H1 (cell line): Measurements from ENCODE around the gene BICD1. TPM values are rescaled to one million over a fixed set of nuclear protein-coding genes. Genes with fewer than 3 reads are reported as not detected.

Experiments
- CBX5 ChIP-seq: fragments of 300-800, 300-1000 bp; sonication (generic); IDR thresholded peaks from 2 replicates; pipeline ENCODE4 v1.7.1; 2016; ENCODE audit warnings: antibody characterized with exemption, low read length, low read depth
- EP300 ChIP-seq, 2 experiments: IDR thresholded peaks; 1 replicate in 1 of 2; 2 replicates in 1 of 2; pipeline ENCODE4 v1.6.1; 2011 to 2012; ENCODE audit warnings: low read depth in 2 of 2, low read length in 2 of 2, mild to moderate bottlenecking in 2 of 2, borderline replicate concordance in 1 of 2, inconsistent platforms in 1 of 2, moderate library complexity in 1 of 2
- GTF2F1 ChIP-seq: IDR thresholded peaks from 2 replicates; pipeline ENCODE4 v1.6.1; 2012; ENCODE audit warnings: low read depth, low read length, improper control_type of control experiment, borderline replicate concordance
- KDM4A ChIP-seq: IDR thresholded peaks from one replicate; pipeline ENCODE4 v1.7.1; 2012; ENCODE audit warnings: low read depth, mild to moderate bottlenecking, moderate library complexity, low read length, inconsistent platforms; ENCODE audit not compliant: severe bottlenecking
- KDM5A ChIP-seq: fragments of 200-600 bp; IDR thresholded peaks from 2 replicates; pipeline ENCODE4 v1.7.1; 2012; ENCODE audit warnings: mild to moderate bottlenecking, low read length, inconsistent platforms, mixed read lengths
- SIRT6 ChIP-seq: IDR thresholded peaks from one replicate; pipeline ENCODE4 v1.7.1; 2012; ENCODE audit warnings: low read length, inconsistent platforms
- SIX5 ChIP-seq: IDR thresholded peaks from 2 replicates; pipeline ENCODE4 v1.6.1; 2011; ENCODE audit warnings: mild to moderate bottlenecking, low read depth, low read length
- TAF7 ChIP-seq: optimal IDR thresholded peaks from 2 replicates; pipeline ENCODE3; 2011; ENCODE audit warnings: low read depth, mild to moderate bottlenecking, inconsistent platforms, low read length, moderate library complexity, borderline replicate concordance
- TBP ChIP-seq: IDR thresholded peaks from 2 replicates; pipeline ENCODE4 v1.6.1; 2011; ENCODE audit warnings: low read depth, low read length, improper control_type of control experiment
- polyA plus RNA-seq, 7 experiments: library from polyadenylated mRNA; depleted of rRNA in 3 of 7; stranded (reverse) in 5 of 7; unstranded in 2 of 7; fragments of >200 nt in 5 of 7; fragments of 200-250 nt in 2 of 7; gene quantifications; 1 replicate in 5 of 7; 2 replicates in 1 of 7; 4 replicates in 1 of 7; pipeline versions ENCODE4 v1.2.1 to v1.2.3, GENCODE V29; 2011 to 2013; ENCODE audit warnings: missing spikeins in 2 of 7, mixed read lengths in 2 of 7
- total RNA-seq: library from RNA; stranded (reverse); fragmentation: NEBNext Ultra II Directional; extraction: Animal tissue kit (Norgen Biotek cat#: 25700); gene quantifications from 2 replicates; pipeline ENCODE4 v1.2.1, GENCODE V29; 2021
- TF ChIP-seq, protein P1 (sequence below), 3 experiments: IDR thresholded peaks; 1 replicate in 2 of 3; 2 replicates in 1 of 3; pipeline versions ENCODE4 v1.5.1 to v1.6.1; 2011; ENCODE audit warnings: low read length in 3 of 3, mild to moderate bottlenecking in 3 of 3, inconsistent platforms in 2 of 3, low read depth in 1 of 3, moderate library complexity in 1 of 3; ENCODE audit not compliant: insufficient read depth in 1 of 3; ENCODE audit errors: control extremely low read depth in 1 of 3

The BICD1 gene
- total and polyA plus RNA-seq, 2 of the 8 experiments (the other 6 are each of a cell fraction or from before 2014, with no cell fraction given) = 34.1 to 58.4 TPM

DNA sequence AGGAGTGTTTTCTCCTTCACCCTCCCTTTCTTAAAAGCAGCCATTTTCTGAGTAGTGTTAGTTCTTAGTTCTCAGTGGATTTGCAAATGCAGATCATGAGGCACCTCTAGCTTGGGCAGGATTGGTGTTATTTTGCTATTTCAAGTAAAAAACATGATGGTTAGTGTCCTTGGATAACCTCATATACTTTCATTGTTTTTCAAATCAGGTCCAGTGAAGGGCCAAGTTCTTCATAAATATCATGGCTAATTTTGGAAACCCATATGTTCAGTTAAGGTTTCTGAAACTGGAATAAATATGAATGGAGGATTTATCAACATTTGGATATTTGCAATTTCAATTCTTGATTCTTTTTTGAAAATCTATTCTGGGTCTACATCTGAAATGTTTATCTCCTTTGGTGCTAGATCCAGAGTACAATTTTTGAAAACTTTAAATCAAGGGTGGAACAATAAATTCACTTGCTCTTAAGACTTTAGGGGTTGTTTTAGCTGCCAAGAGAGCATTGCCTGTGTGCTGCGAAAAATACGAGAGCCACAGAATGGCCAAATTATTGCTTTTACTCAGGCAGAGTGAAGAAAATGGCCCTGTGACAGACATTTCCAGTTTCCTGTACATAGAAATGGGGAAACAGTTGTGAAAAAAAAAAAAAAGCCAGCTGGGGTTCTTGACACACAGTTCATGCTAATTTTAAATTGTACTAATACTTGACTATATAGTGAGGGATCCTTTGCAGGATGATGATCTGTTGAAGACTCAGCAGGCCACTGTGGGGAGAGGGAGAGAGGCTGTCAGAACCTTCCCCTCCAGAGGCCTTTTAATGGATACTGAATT is 104.6 kb downstream of the BICD1 start (continued):
- TF ChIP-seq, protein P1, sequence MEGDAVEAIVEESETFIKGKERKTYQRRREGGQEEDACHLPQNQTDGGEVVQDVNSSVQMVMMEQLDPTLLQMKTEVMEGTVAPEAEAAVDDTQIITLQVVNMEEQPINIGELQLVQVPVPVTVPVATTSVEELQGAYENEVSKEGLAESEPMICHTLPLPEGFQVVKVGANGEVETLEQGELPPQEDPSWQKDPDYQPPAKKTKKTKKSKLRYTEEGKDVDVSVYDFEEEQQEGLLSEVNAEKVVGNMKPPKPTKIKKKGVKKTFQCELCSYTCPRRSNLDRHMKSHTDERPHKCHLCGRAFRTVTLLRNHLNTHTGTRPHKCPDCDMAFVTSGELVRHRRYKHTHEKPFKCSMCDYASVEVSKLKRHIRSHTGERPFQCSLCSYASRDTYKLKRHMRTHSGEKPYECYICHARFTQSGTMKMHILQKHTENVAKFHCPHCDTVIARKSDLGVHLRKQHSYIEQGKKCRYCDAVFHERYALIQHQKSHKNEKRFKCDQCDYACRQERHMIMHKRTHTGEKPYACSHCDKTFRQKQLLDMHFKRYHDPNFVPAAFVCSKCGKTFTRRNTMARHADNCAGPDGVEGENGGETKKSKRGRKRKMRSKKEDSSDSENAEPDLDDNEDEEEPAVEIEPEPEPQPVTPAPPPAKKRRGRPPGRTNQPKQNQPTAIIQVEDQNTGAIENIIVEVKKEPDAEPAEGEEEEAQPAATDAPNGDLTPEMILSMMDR (IDR thresholded peaks at IDR 0.05; ENCODE audit: control extremely low read depth in 1 of 3, insufficient read depth in 1 of 3, low read depth in 1 of 3, low read length in 3 of 3) = no peak
- TF ChIP-seq EP300 (IDR thresholded peaks at IDR 0.05; ENCODE audit: borderline replicate concordance in 1 of 2, low read depth in 2 of 2, low read length in 2 of 2) (no peak), KDM5A (no peak), SIX5 (no peak), GTF2F1 (no peak), TAF7 (no peak), KDM4A (no peak), CBX5 (no peak), TBP (no peak), SIRT6 (no peak)
